ENCODE measurements around the gene PTGER4. TPM values are rescaled to one million over a fixed set of nuclear protein-coding genes. Genes with fewer than 3 reads are reported as not detected.
A peak's percentile ranks its signal among the peaks of the same experiment; 100 is the strongest.

The PTGER4 gene
- total and polyA plus RNA-seq, 4 donors: 0.60 to 6.8 (median 2.8) TPM

GRCh38 chr5:40678026-40678425 is 1.7 kb upstream of the PTGER4 start:
- H3K27me3 ChIP-seq (ENCODE audit: control insufficient read depth in 4 of 4, insufficient read depth in 4 of 4, low read length in 3 of 4): peaks cover 0 to 5% (median 3%) of the 10 kb centered on the region in 4 donors
- WGBS: 66% methylated on average over 2 of the region's 2 CpGs
- H3K27ac ChIP-seq (ENCODE audit: low read depth in 1 of 2, low read length in 2 of 2): no peak overlapping the region
- no peak for DNase-seq (ENCODE audit: low spot score)
- TF ChIP-seq SP1 (IDR thresholded peaks at IDR 0.05) (no peak), JUND (IDR thresholded peaks at IDR 0.05) (no peak), HNF4A (conservative IDR thresholded peaks at IDR 0.05) (no peak), FOXA1 (IDR thresholded peaks at IDR 0.05) (no peak), REST (IDR thresholded peaks at IDR 0.05) (no peak), RXRA (IDR thresholded peaks at IDR 0.05) (no peak)
- H3K9ac ChIP-seq (ENCODE audit: low read depth in 1 of 2, low read length in 2 of 2): no peak overlapping the region
- peaks cover 10 to 24% (median 17%) of the 10 kb centered on the region in 4 donors for H3K4me1 ChIP-seq (ENCODE audit: control insufficient read depth in 4 of 4, insufficient read depth in 4 of 4, low read length in 3 of 4)
- no peak overlapping the region for H3K4me3 ChIP-seq (ENCODE audit: low read depth in 1 of 3, low read length in 3 of 3)
- H3K36me3 ChIP-seq (ENCODE audit: control insufficient read depth in 4 of 4, insufficient read depth in 3 of 4, low read depth in 1 of 4, low read length in 3 of 4): no peaks in the 10 kb centered on the region
- peaks cover 0 to 4% (median under 1%) of the 10 kb centered on the region in 4 donors for H3K9me3 ChIP-seq (ENCODE audit: control insufficient read depth in 4 of 4, low read length in 3 of 4)

GRCh38 chr5:40678460-40679147 is 1.1 kb upstream of the PTGER4 start:
- H3K9ac ChIP-seq (ENCODE audit: low read depth in 1 of 2, low read length in 2 of 2): peak overlapping the region in 1 of 2 donors; percentile 55
- H3K27me3 ChIP-seq (ENCODE audit: control insufficient read depth in 4 of 4, insufficient read depth in 4 of 4, low read length in 3 of 4): peaks cover 0 to 5% (median 3%) of the 10 kb centered on the region in 4 donors
- TF ChIP-seq ATF3 (IDR thresholded peaks at IDR 0.05) (no peak), SP1 (IDR thresholded peaks at IDR 0.05) (no peak), CTCF (IDR thresholded peaks at IDR 0.05; ENCODE audit: low read depth, low read length, missing input control) (no peak), HNF4A (conservative IDR thresholded peaks at IDR 0.05) (no peak), YY1 (IDR thresholded peaks at IDR 0.05) (no peak), REST (IDR thresholded peaks at IDR 0.05) (no peak), EGR1 (IDR thresholded peaks at IDR 0.05; ENCODE audit: low read depth in 2 of 2) (no peak), RAD21 (IDR thresholded peaks at IDR 0.05) (no peak), HNF4G (IDR thresholded peaks at IDR 0.05) (no peak), FOXA1 (IDR thresholded peaks at IDR 0.05) (no peak), FOXA2 (IDR thresholded peaks at IDR 0.05) (no peak), JUND (IDR thresholded peaks at IDR 0.05) (no peak), NR2F2 (IDR thresholded peaks at IDR 0.05) (no peak), RXRA (IDR thresholded peaks at IDR 0.05) (no peak), GABPA (IDR thresholded peaks at IDR 0.05 in 1 of 2, conservative IDR thresholded peaks at IDR 0.05 in 1 of 2) (no peak), ZBTB33 (IDR thresholded peaks at IDR 0.05) (no peak)
- peak overlapping the region; percentile 35 to 78 (median 65) for H3K4me3 ChIP-seq (ENCODE audit: low read depth in 1 of 3, low read length in 3 of 3)
- no peak for DNase-seq (ENCODE audit: low spot score)
- no peaks in the 10 kb centered on the region for H3K36me3 ChIP-seq (ENCODE audit: control insufficient read depth in 4 of 4, insufficient read depth in 3 of 4, low read depth in 1 of 4, low read length in 3 of 4)
- peak overlapping the region; percentile 48 to 66 for H3K27ac ChIP-seq (ENCODE audit: low read depth in 1 of 2, low read length in 2 of 2)
- H3K4me1 ChIP-seq (ENCODE audit: control insufficient read depth in 4 of 4, insufficient read depth in 4 of 4, low read length in 3 of 4): peaks cover 10 to 24% (median 17%) of the 10 kb centered on the region in 4 donors
- WGBS: 24% methylated on average over 12 of the region's 12 CpGs
- H3K9me3 ChIP-seq (ENCODE audit: control insufficient read depth in 4 of 4, low read length in 3 of 4): peaks cover 0 to 4% (median under 1%) of the 10 kb centered on the region in 4 donors
